ENCODE measurements around the gene ATXN7.

The ATXN7 gene

DNA sequence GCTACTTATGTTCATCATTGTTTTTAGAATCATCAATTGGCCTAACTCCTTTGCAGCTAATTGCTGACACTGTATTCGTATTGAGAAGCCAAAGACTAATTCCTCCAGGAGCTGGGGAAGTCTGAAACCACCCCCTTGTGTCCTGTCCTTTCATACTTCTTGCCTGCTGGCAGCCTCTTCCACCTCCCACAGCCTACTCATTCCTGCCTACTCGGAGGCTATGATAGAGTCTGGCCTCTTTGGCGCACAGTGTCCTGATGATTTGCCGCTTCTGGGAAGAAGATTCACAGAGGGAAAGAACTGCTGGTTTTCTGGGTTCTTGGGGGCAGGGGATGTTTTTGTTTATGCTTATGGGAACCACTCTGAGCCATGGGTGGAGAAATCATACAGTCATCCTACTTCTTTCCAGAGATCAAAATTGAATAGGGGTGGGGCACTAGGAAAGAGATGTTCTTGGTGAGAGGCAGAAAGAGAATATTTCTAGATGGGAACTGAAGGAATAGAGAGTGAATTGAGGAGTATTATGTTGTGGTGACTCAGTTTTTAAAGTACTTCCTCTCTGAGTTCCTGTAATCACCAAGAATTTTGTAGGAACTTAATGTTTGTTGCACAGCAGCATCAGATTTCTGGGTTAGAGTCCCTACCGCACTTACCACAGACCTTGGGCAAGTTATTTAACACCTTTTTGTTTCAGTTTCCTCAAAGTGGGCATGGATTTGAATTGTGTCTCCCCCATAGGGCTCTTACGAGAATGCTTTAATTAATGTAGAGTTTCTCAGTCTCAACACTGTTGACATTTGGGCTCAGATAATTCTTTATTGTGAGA is 70.6 kb downstream of the ATXN7 start:
- DNase-seq = no peak

DNA sequence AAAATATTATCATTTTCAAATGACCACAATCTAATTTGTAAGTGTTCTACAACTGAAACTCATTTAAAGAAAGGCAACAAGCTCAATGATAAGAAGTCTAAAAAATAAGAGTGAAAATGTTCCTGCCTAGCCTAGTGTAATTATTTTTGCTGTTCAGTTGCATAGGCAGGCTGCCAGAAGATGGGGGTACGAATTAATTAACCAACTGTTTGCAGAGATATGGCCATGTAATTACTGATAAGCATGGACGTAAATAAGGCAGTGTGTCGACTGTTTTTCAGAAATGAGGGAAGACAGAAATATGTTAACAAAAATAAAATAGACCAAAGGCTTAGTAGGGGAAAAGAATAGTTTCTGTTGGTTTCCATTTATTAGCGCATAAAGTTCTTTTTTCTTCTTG is 73.3 kb downstream of the ATXN7 start:
- DNase-seq = no peak

- DNase-seq = no peak
These were observed 74.3 kb downstream of the ATXN7 start for GRCh38 chr3:63937661-63938651.

- peak; percentile 42 for DNase-seq
These were observed 76.7 kb downstream of the ATXN7 start for GRCh38 chr3:63940389-63940757.

DNA sequence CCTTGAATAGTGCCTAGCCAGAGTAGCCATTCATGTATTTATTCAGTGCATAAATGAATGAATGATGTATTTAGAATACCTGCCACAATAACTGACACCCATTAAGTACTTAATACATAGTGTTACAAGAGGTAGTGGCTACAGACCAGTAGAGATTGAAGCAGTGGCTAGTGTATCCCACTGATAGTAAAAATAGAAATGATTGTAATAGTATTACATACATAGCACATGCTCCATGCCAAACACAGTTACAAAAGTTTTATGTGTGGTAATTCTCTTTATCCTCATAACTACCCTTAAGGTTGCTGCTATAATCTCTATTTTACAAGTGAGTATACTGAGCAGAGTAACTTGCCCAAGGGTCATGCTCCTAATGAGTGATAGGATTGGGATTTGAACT is 78.9 kb downstream of the ATXN7 start:
- DNase-seq = no peak

DNA sequence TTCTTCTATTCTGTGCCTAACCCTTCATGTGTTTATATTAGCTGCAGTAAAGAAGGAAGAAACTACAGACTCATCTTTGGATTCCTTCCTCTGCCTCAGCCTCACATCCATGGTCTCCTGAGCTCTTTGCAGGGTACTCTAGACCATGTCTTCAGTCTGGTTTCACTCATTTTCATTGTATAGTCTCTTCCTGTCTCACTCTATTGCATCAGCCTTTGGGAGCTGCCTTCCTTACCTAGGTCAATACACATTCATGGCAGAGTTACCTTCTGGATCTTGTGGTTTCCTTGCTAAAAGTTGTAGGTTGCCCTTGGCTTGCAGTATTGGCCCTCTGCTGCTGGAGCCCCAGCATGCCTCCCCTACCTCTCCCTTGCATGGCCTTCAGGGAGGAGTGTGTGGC is 80.0 kb downstream of the ATXN7 start:
- no peak for DNase-seq

DNA sequence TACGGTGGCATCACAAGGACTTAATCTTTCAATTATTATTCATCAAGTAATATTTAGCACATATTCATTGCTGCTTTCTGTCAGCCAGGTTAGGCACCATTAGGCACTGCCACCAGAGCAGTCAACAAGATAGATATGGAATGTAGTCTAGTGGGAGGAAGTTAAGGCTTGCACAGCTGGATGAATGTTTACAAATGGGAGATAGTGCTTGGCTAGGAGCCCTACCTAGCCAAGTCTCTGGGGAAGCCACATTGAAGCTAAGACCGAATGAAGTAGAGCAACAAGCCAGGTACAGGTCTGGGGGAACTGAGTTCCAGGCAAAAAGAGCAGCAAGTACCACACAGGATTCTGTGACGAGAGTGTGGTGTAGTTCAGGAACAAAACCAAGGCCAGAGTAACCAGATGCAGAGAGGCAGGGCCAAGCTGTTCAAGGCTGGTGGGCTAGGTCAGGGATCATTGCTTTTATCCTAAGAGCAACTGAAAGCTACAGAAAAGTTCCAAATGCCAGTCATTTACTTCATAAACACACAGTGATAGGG is 82.0 kb downstream of the ATXN7 start:
- no peak for DNase-seq

DNA sequence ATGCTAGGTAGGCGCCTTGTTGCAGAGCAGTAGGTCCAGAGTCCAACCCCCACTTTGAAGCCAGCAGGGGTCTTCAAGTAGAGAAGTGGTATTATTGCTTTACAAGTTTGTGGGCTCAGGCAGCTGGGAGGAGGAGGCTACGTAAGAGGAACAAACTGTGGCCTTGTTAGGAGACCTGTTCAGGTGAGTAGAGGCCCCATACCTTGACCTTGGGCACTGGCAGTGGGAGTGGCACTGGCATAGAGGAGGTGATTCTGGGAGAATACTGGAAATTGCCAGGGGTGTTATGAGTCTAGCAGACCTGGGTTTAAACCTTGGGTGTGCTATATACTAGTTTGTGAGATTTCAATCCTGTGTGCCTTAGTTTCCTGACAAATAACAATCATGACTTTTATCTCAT is 83.1 kb downstream of the ATXN7 start:
- no peak for DNase-seq

GRCh38 chr3:63947594-63947993 is 83.9 kb downstream of the ATXN7 start:
- no peak for DNase-seq

DNA sequence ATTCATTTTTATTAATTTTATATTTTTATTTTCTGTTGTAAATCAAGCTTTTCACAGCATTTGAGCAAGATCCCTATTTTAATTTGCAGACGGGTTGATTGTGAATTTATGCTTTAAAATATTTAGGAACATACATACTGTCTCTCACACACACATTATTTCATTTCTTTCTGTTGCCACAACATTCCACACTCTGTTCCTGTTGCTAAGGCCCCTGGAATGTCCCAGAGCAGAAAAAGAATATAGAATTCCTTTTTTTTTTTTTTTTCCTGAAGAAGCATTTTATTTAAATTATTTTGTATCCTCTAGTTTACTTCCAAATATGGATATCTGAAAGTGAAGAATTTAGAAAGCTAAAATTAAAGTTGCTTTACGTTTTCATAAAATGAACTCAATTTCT is 85.3 kb downstream of the ATXN7 start:
- DNase-seq = peak; percentile 86

DNA sequence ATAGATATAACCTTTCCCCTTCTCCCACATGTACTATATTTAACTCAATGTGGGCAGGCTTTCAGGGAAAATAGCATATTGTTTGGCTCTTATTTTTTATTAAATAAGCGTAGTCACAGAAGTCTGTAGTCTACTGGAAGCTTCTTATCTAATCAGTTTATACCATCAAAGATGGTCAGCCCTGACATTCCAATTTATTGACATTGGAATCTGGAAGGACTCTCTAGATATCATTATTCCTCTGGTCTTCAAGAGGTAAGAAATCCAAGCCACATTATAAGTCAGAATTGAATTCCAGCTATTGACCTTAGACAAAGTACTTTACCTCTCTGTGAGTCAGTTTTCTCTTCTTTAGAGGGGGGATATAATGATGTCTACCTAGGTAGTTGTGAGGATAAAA is 87.0 kb downstream of the ATXN7 start:
- DNase-seq = no peak

GRCh38 chr3:63951492-63952247 is 88.0 kb downstream of the ATXN7 start:
- DNase-seq = no peak

GRCh38 chr3:63952248-63952594 is 88.6 kb downstream of the ATXN7 start:
- DNase-seq = no peak

- DNase-seq = no peak
These were observed 90.5 kb downstream of the ATXN7 start for GRCh38 chr3:63954182-63954581.

- no peak for DNase-seq
These were observed 91.5 kb downstream of the ATXN7 start for GRCh38 chr3:63955036-63955650.

GRCh38 chr3:63955830-63956545 is 92.3 kb downstream of the ATXN7 start:
- no peak for DNase-seq

DNA sequence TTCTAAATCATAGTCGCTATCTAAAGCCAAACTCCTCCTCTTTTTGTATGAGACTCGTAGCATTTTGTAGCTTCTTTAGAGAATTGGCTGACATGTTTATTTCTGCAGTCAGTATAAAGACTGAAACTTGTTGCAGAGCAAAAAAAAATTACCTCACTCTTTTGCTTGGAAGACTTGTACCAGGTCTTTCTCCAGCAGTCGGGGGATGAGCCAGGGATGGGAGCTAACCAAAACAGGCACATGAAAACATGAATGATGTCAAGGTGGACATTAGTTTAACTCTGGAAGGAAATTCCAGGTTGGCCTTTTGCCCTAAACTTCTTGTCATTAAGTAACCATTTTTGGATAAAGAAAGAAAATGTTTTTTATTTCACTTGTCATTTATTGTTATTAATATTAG is 95.5 kb downstream of the ATXN7 start:
- DNase-seq = no peak

GRCh38 chr3:63960048-63960711 is 96.5 kb downstream of the ATXN7 start:
- peak; percentile 62 for DNase-seq

DNA sequence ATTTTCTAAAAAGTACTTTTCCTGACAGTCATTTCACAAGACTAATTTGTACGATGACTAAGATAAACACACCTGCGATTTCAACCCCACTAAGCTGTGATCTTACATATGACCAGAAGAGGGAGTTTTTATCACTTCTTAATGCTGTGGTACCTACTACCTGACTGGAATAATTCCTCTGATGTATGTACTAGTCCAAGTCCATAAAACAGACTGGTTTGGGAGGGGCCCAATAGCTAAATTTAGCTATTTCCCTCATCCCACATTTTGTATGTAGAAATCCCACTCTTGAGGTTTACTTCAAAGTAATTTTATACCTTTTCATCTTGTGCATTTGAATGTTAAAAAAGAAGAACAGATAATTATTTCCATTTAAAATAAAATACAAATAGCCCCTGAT is 98.2 kb downstream of the ATXN7 start:
- no peak for DNase-seq

DNA sequence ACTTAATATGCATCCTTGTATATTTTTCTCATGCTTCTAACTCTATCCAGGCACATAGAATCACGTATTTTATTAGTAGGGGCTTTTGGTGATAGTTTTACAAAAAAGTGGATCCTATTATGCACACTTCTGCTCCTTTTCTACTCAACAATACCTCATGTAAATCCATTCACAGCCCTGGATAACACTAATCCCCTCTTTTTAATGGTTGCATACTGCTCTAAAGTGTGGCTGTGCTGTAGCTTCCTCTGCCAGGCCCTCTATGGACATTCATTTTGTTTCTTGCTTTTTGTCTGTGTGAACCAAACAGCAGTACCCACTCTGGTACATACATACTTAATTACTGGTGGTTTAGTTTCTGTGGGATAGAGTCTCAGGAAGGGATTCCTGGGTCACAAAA is 99.8 kb downstream of the ATXN7 start:
- DNase-seq = no peak
